WTC11 (cell line): ENCODE results near the gene ZNF423. TPM values are rescaled to one million over a fixed set of nuclear protein-coding genes. Genes with fewer than 3 reads are reported as not detected.

Source experiments
- ATAC-seq: fragments of 200-7000 bp; cut with Tn5 transposase; 2 replicates; pipeline ENCODE4 v1.10.0; 2021; ENCODE audit warnings: mild to moderate bottlenecking, moderate library complexity
- CTCF ChIA-PET: fragments of 300-600 bp; sonication (Branson Sonifier 250); formaldehyde crosslinking; loops from one replicate; lab custom pipeline; 2021; ENCODE audit warnings: antibody characterized with exemption; lab: Charles Lee
- POLR2A ChIA-PET: fragments of 350-600 bp; sonication (Branson Sonifier 250); formaldehyde crosslinking; loops from one replicate; lab custom pipeline; 2021; ENCODE audit warnings: antibody characterized with exemption; lab: Charles Lee
- DNase-seq: peaks from one replicate; pipeline ENCODE4 v3.0.0; 2021; ENCODE audit warnings: low spot score
- H3K27ac Mint-ChIP-seq: 2 replicates; pipeline ENCODE4 v1.8.0; 2021; ENCODE audit warnings: mixed read lengths
- H3K27me3 Mint-ChIP-seq: 2 replicates; pipeline ENCODE4 v1.8.0; 2021; ENCODE audit warnings: low read depth, mild to moderate bottlenecking, moderate library complexity, mixed read lengths
- H3K36me3 Mint-ChIP-seq: 2 replicates; pipeline ENCODE4 v1.8.0; 2021; ENCODE audit warnings: mixed read lengths
- H3K4me1 Mint-ChIP-seq: 2 replicates; pipeline ENCODE4 v1.8.0; 2022; ENCODE audit warnings: mixed read lengths
- H3K4me3 Mint-ChIP-seq: 2 replicates; pipeline ENCODE4 v1.8.0; 2021; ENCODE audit warnings: mild to moderate bottlenecking, moderate library complexity, mixed read lengths
- H3K9me3 Mint-ChIP-seq: 2 replicates; pipeline ENCODE4 v1.8.0; 2021; ENCODE audit warnings: mixed read lengths
- CBFB ChIP-seq: sonication (generic); formaldehyde crosslinking; IDR thresholded peaks from 2 replicates; pipeline ENCODE4 v1.8.1; 2022; ENCODE audit warnings: mild to moderate bottlenecking, low read depth, missing genetic modification reagents
- MXD4 ChIP-seq: fragments of 250-450 bp; sonication (Bioruptor Pico); IDR thresholded peaks from 2 replicates; pipeline ENCODE4 v1.8.0; 2021; ENCODE audit warnings: mild to moderate bottlenecking, moderate library complexity, borderline replicate concordance
- OVOL2 ChIP-seq: fragments of 250-450 bp; sonication (Bioruptor Pico); IDR thresholded peaks from 2 replicates; pipeline ENCODE4 v1.9.0; 2021; ENCODE audit warnings: mild to moderate bottlenecking, borderline replicate concordance
- PRRX2 ChIP-seq: fragments of 250-450 bp; sonication (Bioruptor Pico); IDR thresholded peaks from 2 replicates; pipeline ENCODE4 v1.8.0; 2021; ENCODE audit warnings: mild to moderate bottlenecking
- RELA ChIP-seq: sonication (generic); formaldehyde crosslinking; IDR thresholded peaks from 2 replicates; pipeline ENCODE4 v1.8.1; 2022; ENCODE audit warnings: missing genetic modification reagents, mild to moderate bottlenecking, borderline replicate concordance
- SMAD3 ChIP-seq: sonication (generic); formaldehyde crosslinking; IDR thresholded peaks from 2 replicates; pipeline ENCODE4 v1.8.0; 2022; ENCODE audit warnings: missing genetic modification reagents, mild to moderate bottlenecking, borderline replicate concordance
- TEAD1 ChIP-seq: sonication (generic); formaldehyde crosslinking; IDR thresholded peaks from 2 replicates; pipeline ENCODE4 v1.8.0; 2022; ENCODE audit warnings: mild to moderate bottlenecking, missing genetic modification reagents
- ZNF396 ChIP-seq: fragments of 250-450 bp; sonication (Bioruptor Pico); IDR thresholded peaks from 2 replicates; pipeline ENCODE4 v1.8.0; 2021; ENCODE audit warnings: mild to moderate bottlenecking, moderate library complexity, borderline replicate concordance
- total RNA-seq: library from RNA; stranded (reverse); gene quantifications from 3 replicates; pipeline ENCODE4 v1.2.3, GENCODE V29; 2021
- TF ChIP-seq, protein P1 (sequence below): sonication (generic); formaldehyde crosslinking; IDR thresholded peaks from 2 replicates; pipeline ENCODE4 v1.8.1; 2022; ENCODE audit warnings: low read depth, mild to moderate bottlenecking, moderate library complexity, missing genetic modification reagents, borderline replicate concordance
- TF ChIP-seq, protein P2 (sequence below): fragments of 250-450 bp; sonication (Bioruptor Pico); IDR thresholded peaks from 2 replicates; pipeline ENCODE4 v1.9.0; 2021; ENCODE audit warnings: moderate library complexity, mild to moderate bottlenecking, inconsistent platforms, borderline replicate concordance
- TF ChIP-seq, protein P3 (sequence below): sonication (generic); formaldehyde crosslinking; IDR thresholded peaks from 2 replicates; pipeline ENCODE4 v1.8.0; 2022; ENCODE audit warnings: missing genetic modification reagents
- TF ChIP-seq, protein P4 (sequence below): fragments of 250-450 bp; sonication (Bioruptor Pico); IDR thresholded peaks from 2 replicates; pipeline ENCODE4 v1.9.0; 2021; ENCODE audit warnings: mild to moderate bottlenecking
- TF ChIP-seq, protein P5 (sequence below): sonication (generic); formaldehyde crosslinking; IDR thresholded peaks from 2 replicates; pipeline ENCODE4 v1.8.0; 2022; ENCODE audit warnings: mild to moderate bottlenecking, missing genetic modification reagents
- TF ChIP-seq, protein P6 (sequence below): sonication (generic); formaldehyde crosslinking; IDR thresholded peaks from 2 replicates; pipeline ENCODE4 v1.8.0; 2023; ENCODE audit warnings: missing genetic modification reagents
- TF ChIP-seq, protein P7 (sequence below): sonication (generic); formaldehyde crosslinking; conservative IDR thresholded peaks from 2 replicates; pipeline ENCODE4 v1.8.1; 2022; ENCODE audit warnings: mild to moderate bottlenecking, missing genetic modification reagents

The ZNF423 gene
- total RNA-seq, 1 experiment from 2014 or later: 38.8 TPM

DNA sequence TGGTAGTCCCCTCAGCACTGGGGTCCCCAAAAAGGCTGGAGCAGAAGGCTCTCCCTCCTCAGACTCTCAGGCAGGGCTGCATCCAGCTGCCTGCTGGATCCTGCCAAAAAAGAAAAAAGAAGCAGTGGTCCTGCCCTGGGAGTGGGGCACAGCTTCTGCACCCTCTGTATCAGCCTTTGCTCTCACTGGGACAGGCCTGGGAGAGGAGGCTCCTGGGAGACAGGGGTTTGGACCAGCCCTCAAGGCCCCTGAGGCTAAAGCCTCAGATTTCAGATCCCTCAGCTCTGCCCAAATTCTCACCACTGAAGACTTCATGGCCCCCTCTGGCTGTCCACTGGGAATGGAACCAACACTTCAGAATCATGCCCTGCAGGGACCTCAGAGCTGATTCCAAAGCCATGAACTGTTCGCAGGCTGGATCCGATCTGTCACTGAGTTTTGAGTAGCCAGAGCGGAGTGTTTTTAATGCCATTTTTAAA is 385.4 kb downstream of the ZNF423 start:
- ChIA-PET CTCF (interaction anchor here (0.6 to 1.0 kb wide), 3 partner anchors 122 to 420 kb away, joined by 3 to 4 read pairs (median 3); no protein-coding TSS in a partner anchor), POLR2A (no interaction called here)
- DNase-seq: no peak
- Mint-ChIP-seq H3K27ac (no peak overlapping the region), H3K27me3 (peaks cover 14% of the 10 kb centered on the region), H3K36me3 (no peaks in the 10 kb centered on the region), H3K4me1 (peaks cover 2% of the 10 kb centered on the region; the same call in 1 of the 2 replicates), H3K4me3 (no peak overlapping the region), H3K9me3 (no peaks in the 10 kb centered on the region)
- ATAC-seq: no peak
- TF ChIP-seq CBFB (CRISPR knock-in tag) (no peak), MXD4 (CRISPR knock-in tag) (no peak), SMAD3 (CRISPR knock-in tag) (no peak), TEAD1 (no peak)
- TF ChIP-seq, protein P1, sequence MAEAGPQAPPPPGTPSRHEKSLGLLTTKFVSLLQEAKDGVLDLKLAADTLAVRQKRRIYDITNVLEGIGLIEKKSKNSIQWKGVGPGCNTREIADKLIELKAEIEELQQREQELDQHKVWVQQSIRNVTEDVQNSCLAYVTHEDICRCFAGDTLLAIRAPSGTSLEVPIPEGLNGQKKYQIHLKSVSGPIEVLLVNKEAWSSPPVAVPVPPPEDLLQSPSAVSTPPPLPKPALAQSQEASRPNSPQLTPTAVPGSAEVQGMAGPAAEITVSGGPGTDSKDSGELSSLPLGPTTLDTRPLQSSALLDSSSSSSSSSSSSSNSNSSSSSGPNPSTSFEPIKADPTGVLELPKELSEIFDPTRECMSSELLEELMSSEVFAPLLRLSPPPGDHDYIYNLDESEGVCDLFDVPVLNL (CRISPR knock-in tag): no peak
- TF ChIP-seq, protein P2, sequence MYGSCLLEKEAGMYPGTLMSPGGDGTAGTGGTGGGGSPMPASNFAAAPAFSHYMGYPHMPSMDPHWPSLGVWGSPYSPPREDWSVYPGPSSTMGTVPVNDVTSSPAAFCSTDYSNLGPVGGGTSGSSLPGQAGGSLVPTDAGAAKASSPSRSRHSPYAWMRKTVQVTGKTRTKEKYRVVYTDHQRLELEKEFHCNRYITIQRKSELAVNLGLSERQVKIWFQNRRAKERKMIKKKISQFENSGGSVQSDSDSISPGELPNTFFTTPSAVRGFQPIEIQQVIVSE (CRISPR knock-in tag): no peak
- TF ChIP-seq, protein P3, sequence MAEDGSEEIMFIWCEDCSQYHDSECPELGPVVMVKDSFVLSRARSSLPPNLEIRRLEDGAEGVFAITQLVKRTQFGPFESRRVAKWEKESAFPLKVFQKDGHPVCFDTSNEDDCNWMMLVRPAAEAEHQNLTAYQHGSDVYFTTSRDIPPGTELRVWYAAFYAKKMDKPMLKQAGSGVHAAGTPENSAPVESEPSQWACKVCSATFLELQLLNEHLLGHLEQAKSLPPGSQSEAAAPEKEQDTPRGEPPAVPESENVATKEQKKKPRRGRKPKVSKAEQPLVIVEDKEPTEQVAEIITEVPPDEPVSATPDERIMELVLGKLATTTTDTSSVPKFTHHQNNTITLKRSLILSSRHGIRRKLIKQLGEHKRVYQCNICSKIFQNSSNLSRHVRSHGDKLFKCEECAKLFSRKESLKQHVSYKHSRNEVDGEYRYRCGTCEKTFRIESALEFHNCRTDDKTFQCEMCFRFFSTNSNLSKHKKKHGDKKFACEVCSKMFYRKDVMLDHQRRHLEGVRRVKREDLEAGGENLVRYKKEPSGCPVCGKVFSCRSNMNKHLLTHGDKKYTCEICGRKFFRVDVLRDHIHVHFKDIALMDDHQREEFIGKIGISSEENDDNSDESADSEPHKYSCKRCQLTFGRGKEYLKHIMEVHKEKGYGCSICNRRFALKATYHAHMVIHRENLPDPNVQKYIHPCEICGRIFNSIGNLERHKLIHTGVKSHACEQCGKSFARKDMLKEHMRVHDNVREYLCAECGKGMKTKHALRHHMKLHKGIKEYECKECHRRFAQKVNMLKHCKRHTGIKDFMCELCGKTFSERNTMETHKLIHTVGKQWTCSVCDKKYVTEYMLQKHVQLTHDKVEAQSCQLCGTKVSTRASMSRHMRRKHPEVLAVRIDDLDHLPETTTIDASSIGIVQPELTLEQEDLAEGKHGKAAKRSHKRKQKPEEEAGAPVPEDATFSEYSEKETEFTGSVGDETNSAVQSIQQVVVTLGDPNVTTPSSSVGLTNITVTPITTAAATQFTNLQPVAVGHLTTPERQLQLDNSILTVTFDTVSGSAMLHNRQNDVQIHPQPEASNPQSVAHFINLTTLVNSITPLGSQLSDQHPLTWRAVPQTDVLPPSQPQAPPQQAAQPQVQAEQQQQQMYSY (CRISPR knock-in tag): no peak
- TF ChIP-seq, protein P4, sequence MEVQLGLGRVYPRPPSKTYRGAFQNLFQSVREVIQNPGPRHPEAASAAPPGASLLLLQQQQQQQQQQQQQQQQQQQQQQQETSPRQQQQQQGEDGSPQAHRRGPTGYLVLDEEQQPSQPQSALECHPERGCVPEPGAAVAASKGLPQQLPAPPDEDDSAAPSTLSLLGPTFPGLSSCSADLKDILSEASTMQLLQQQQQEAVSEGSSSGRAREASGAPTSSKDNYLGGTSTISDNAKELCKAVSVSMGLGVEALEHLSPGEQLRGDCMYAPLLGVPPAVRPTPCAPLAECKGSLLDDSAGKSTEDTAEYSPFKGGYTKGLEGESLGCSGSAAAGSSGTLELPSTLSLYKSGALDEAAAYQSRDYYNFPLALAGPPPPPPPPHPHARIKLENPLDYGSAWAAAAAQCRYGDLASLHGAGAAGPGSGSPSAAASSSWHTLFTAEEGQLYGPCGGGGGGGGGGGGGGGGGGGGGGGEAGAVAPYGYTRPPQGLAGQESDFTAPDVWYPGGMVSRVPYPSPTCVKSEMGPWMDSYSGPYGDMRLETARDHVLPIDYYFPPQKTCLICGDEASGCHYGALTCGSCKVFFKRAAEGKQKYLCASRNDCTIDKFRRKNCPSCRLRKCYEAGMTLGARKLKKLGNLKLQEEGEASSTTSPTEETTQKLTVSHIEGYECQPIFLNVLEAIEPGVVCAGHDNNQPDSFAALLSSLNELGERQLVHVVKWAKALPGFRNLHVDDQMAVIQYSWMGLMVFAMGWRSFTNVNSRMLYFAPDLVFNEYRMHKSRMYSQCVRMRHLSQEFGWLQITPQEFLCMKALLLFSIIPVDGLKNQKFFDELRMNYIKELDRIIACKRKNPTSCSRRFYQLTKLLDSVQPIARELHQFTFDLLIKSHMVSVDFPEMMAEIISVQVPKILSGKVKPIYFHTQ (CRISPR knock-in tag): no peak
- TF ChIP-seq, protein P5, sequence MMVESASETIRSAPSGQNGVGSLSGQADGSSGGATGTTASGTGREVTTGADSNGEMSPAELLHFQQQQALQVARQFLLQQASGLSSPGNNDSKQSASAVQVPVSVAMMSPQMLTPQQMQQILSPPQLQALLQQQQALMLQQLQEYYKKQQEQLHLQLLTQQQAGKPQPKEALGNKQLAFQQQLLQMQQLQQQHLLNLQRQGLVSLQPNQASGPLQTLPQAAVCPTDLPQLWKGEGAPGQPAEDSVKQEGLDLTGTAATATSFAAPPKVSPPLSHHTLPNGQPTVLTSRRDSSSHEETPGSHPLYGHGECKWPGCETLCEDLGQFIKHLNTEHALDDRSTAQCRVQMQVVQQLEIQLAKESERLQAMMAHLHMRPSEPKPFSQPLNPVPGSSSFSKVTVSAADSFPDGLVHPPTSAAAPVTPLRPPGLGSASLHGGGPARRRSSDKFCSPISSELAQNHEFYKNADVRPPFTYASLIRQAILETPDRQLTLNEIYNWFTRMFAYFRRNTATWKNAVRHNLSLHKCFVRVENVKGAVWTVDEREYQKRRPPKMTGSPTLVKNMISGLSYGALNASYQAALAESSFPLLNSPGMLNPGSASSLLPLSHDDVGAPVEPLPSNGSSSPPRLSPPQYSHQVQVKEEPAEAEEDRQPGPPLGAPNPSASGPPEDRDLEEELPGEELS (CRISPR knock-in tag): no peak
- TF ChIP-seq, protein P6, sequence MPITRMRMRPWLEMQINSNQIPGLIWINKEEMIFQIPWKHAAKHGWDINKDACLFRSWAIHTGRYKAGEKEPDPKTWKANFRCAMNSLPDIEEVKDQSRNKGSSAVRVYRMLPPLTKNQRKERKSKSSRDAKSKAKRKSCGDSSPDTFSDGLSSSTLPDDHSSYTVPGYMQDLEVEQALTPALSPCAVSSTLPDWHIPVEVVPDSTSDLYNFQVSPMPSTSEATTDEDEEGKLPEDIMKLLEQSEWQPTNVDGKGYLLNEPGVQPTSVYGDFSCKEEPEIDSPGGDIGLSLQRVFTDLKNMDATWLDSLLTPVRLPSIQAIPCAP (CRISPR knock-in tag): no peak

DNA sequence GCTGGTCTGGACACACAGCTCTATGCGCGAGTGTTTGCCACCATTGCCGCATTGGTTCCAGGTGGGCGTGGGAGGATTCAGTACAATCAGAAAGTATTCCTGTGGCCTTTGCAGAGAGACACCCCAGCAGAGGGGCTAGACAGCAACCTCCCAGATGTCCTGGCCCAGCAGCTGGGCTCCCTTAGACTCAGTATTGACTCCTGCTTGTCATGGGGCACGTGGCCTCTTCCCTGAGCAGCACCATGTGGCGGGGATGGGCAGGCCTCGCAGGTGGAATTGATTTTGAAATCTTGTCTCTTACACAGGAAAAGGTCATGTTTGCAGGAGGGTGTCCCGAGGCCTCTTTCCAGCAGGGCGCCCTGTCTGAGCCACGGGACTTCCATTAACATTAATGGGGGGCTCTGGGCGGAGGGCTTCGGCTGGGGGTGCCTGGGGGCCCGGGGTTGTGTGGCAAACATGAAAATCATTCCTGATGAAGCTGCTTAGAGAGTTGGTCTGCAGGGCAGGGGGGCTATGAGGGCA is 385.9 kb downstream of the ZNF423 start:
- Mint-ChIP-seq H3K27me3 (peaks cover 18% of the 10 kb centered on the region), H3K4me3 (no peak overlapping the region), H3K4me1 (peaks cover 6% of the 10 kb centered on the region; the same call in 1 of the 2 replicates), H3K27ac (no peak overlapping the region), H3K9me3 (no peaks in the 10 kb centered on the region), H3K36me3 (no peaks in the 10 kb centered on the region)
- no peak for ATAC-seq
- TF ChIP-seq, protein P7, sequence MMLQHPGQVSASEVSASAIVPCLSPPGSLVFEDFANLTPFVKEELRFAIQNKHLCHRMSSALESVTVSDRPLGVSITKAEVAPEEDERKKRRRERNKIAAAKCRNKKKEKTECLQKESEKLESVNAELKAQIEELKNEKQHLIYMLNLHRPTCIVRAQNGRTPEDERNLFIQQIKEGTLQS (CRISPR knock-in tag): no peak
- TF ChIP-seq OVOL2 (CRISPR knock-in tag) (no peak), ZNF396 (CRISPR knock-in tag) (no peak), RELA (no peak), PRRX2 (CRISPR knock-in tag) (no peak)
- CTCF ChIA-PET: interaction anchor here (1.0 kb wide), 1 partner anchor 421 kb away, joined by 3 read pairs; no protein-coding TSS in a partner anchor
- POLR2A ChIA-PET: no interaction called here
- DNase-seq: no peak
